ENCODE results near the gene OR4C11. TPM values are rescaled to one million over a fixed set of nuclear protein-coding genes. Genes with fewer than 3 reads are reported as not detected.

The OR4C11 gene
- total RNA-seq (2014; rRNA removed; shearing (Covaris generic)): not detected in 2 replicates

GRCh38 chr11:55607545-55607944 lies at the start of gene OR4C11:
TSS of gene OR4C11 (minus strand) at chr11:55607645. CDS start at chr11:55604373, 3,272 bp downstream.

GRCh38 chr11:55648027-55648426 lies 40.6 kb upstream of the OR4C11 start, which contains the start of gene OR4S2:
TSS of gene OR4S2 (plus strand) at chr11:55648327. CDS start at chr11:55650904, 2,577 bp downstream.

DNA sequence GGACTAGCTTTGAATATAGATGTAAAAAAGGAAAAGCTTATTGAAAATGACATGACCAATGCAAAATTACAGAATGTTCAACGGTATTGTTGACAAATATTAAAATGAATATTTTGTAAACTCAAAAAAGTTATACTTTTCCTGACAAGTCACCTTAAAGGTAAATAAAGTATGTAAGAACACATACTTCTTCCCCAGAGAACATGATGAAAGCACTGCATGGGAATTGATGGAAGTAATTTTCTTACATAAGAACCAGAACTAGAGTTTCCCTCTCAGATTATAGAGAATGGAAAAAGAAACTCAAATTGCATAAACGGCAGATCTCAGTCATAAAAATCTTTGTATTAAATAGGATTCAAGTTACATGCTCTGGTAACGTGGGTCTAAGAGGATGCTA lies 27.4 kb upstream of the OR4C11 start, which contains the start of gene OR4P4:
Gene OR4P4 (plus strand): TSS at position 301 of the 400 bp plus-strand sequence.

GRCh38 chr11:55571828-55572227 lies 35.6 kb downstream of the OR4C11 start, which contains the start of gene OR4C16:
TSS of gene OR4C16 (plus strand) at chr11:55572128. CDS start at chr11:55572128, 0 bp downstream.

GRCh38 chr11:55554169-55554568 lies 53.3 kb downstream of the OR4C11 start, which contains the start of gene OR4C15:
TSS of gene OR4C15 (plus strand) at chr11:55554469. CDS start at chr11:55554469, 0 bp downstream.

Other genes with a start within 250 kb of the OR4C11 start
- not detected in 2 replicates for gene OR4A15, start 239.7 kb downstream of the OR4C11 start, total RNA-seq (2014; rRNA removed; shearing (Covaris generic))
- not detected in 2 replicates for gene OR4C15, start 53.2 kb downstream of the OR4C11 start, total RNA-seq (2014; rRNA removed; shearing (Covaris generic))
- gene OR4C16, start 35.5 kb downstream of the OR4C11 start, total RNA-seq (2014; rRNA removed; shearing (Covaris generic)): not detected in 2 replicates
- not detected in 2 replicates for gene OR4P4, start 27.5 kb upstream of the OR4C11 start, total RNA-seq (2014; rRNA removed; shearing (Covaris generic))
- gene OR4S2, start 40.7 kb upstream of the OR4C11 start, total RNA-seq (2014; rRNA removed; shearing (Covaris generic)): not detected in 2 replicates
- not detected in 2 replicates for gene OR4C6, start 54.6 kb upstream of the OR4C11 start, total RNA-seq (2014; rRNA removed; shearing (Covaris generic))
- gene OR5D13, start 165.8 kb upstream of the OR4C11 start, total RNA-seq (2014; rRNA removed; shearing (Covaris generic)): not detected in 2 replicates
- not detected in 2 replicates for gene OR5D14, start 187.9 kb upstream of the OR4C11 start, total RNA-seq (2014; rRNA removed; shearing (Covaris generic))
- not detected in 2 replicates for gene OR5L1, start 203.7 kb upstream of the OR4C11 start, total RNA-seq (2014; rRNA removed; shearing (Covaris generic))
- gene OR5D18, start 212.0 kb upstream of the OR4C11 start, total RNA-seq (2014; rRNA removed; shearing (Covaris generic)): not detected in 2 replicates
- not detected in 2 replicates for gene OR5L2, start 219.6 kb upstream of the OR4C11 start, total RNA-seq (2014; rRNA removed; shearing (Covaris generic))
- not detected in 2 replicates for gene OR5D16, start 231.1 kb upstream of the OR4C11 start, total RNA-seq (2014; rRNA removed; shearing (Covaris generic))

Data from A375 (cell line).